Caco-2 (cell line): ENCODE data around the gene PACS2. TPM values are rescaled to one million over a fixed set of nuclear protein-coding genes. Genes with fewer than 3 reads are reported as not detected.
A peak's percentile ranks its signal among the peaks of the same experiment; 100 is the strongest.

ENCODE experiments used
- BruUV-seq: library from RNA; stranded (reverse); fragments of 400-500 nt; replicated peaks from 2 replicates; lab custom pipeline; 2021; lab: Mats Ljungman, UMichigan
- CTCF ChIA-PET: fragments of 300-600 bp; sonication (Branson Sonifier 250); formaldehyde crosslinking; loops from one replicate; lab custom pipeline; 2022; ENCODE audit warnings: antibody characterized with exemption; lab: Charles Lee
- POLR2A ChIA-PET: fragments of 300-600 bp; sonication (Branson Sonifier 250); formaldehyde crosslinking; loops from one replicate; lab custom pipeline; 2022; ENCODE audit warnings: antibody characterized with exemption; lab: Charles Lee
- DNase-seq, 2 experiments: peaks; one replicate each; pipeline versions ENCODE4 v3.0.0 to v3.0.0-alpha.2; 2020 to 2022
- H3K27me3 ChIP-seq: replicated peaks from 2 replicates; pipeline ENCODE4 v1.6.0; 2011; ENCODE audit warnings: low read length; ENCODE audit not compliant: control insufficient read depth, insufficient read depth
- H3K36me3 ChIP-seq: 2 replicates; pipeline ENCODE4 v1.5.1; 2011; ENCODE audit warnings: low read length; ENCODE audit not compliant: control insufficient read depth, insufficient read depth
- H3K4me1 ChIP-seq: fragments of 250-450 bp; sonication (Bioruptor Pico); 2 replicates; pipeline ENCODE4 v1.5.1; 2020; ENCODE audit warnings: mild to moderate bottlenecking
- H3K4me3 ChIP-seq: 2 replicates; pipeline ENCODE4 v1.5.1; 2011; ENCODE audit warnings: low read depth, mild to moderate bottlenecking, control low read depth, low read length
- H3K9me3 ChIP-seq: fragments of 250-450 bp; sonication (Bioruptor Pico); 2 replicates; pipeline ENCODE4 v1.5.1; 2020; ENCODE audit warnings: mild to moderate bottlenecking, moderate library complexity
- H3K27ac Mint-ChIP-seq: one replicate; pipeline ENCODE4 v1.8.0; 2022; ENCODE audit warnings: mixed read lengths; ENCODE audit not compliant: unreplicated experiment
- H3K27me3 Mint-ChIP-seq: one replicate; pipeline ENCODE4 v1.8.0; 2022; ENCODE audit warnings: mixed read lengths; ENCODE audit not compliant: insufficient read depth, unreplicated experiment
- H3K36me3 Mint-ChIP-seq: one replicate; pipeline ENCODE4 v1.8.0; 2022; ENCODE audit warnings: mild to moderate bottlenecking, mixed read lengths; ENCODE audit not compliant: insufficient read depth, unreplicated experiment
- H3K4me1 Mint-ChIP-seq: one replicate; pipeline ENCODE4 v1.8.0; 2022; ENCODE audit warnings: low read depth, mixed read lengths; ENCODE audit not compliant: unreplicated experiment
- H3K4me3 Mint-ChIP-seq: one replicate; pipeline ENCODE4 v1.8.0; 2022; ENCODE audit warnings: mild to moderate bottlenecking, moderate library complexity, mixed read lengths; ENCODE audit not compliant: unreplicated experiment
- H3K9me3 Mint-ChIP-seq: one replicate; pipeline ENCODE4 v1.8.0; 2022; ENCODE audit warnings: mixed read lengths; ENCODE audit not compliant: unreplicated experiment
- CTCF ChIP-seq, 2 experiments: fragments of 200-600 bp in 1 of 2; IDR thresholded peaks; 1 replicate in 1 of 2; 2 replicates in 1 of 2; pipeline versions ENCODE4 v1.5.1 to v1.8.0; 2011 to 2022; ENCODE audit warnings: antibody characterized with exemption in 1 of 2, control low read depth in 1 of 2, inconsistent platforms in 1 of 2, low read depth in 1 of 2, low read length in 1 of 2, mild to moderate bottlenecking in 1 of 2, moderate library complexity in 1 of 2; ENCODE audit not compliant: insufficient read depth in 1 of 2, severe bottlenecking in 1 of 2, unreplicated experiment in 1 of 2
- intact Hi-C: fragments of 100-400 bp; cut with micrococcal nuclease; formaldehyde crosslinking; loops from one replicate; pipeline ENCODE4 v1.10.0; 2022; ENCODE audit not compliant: unreplicated experiment
- total RNA-seq: library from RNA; stranded (reverse); gene quantifications from 2 replicates; pipeline ENCODE4 v1.2.3, GENCODE V29; 2022

PACS2 gene
- total RNA-seq, 1 experiment from 2014 or later: 58.1 TPM

- POLR2A ChIA-PET: interaction anchor here (2.1 kb wide), 1 partner anchor 12 kb away, joined by 30 read pairs; the partner anchor contains the start of gene BRF1
- no TSS peak for BruUV-seq
- H3K27me3 Mint-ChIP-seq: no peaks in the 10 kb centered on the region
- peaks cover 8% of the 10 kb centered on the region for H3K36me3 Mint-ChIP-seq
- H3K27me3 ChIP-seq: no peaks in the 10 kb centered on the region
- CTCF ChIA-PET: interaction anchor here (2.0 to 2.1 kb wide), 2 partner anchors 12 to 22 kb away, joined by 7 to 9 read pairs; partner anchors contain the start of gene BRF1
- peak overlapping the region; percentile 69 for H3K27ac Mint-ChIP-seq
- no peaks in the 10 kb centered on the region for H3K9me3 ChIP-seq
- TF ChIP-seq CTCF (IDR thresholded peaks at IDR 0.05; ENCODE audit: insufficient read depth in 1 of 2, low read depth in 1 of 2, low read length in 1 of 2, severe bottlenecking in 1 of 2, unreplicated experiment in 1 of 2): no peak
- DNase-seq: no peak
- H3K4me3 Mint-ChIP-seq: peak overlapping the region; percentile 73
- no peaks in the 10 kb centered on the region for H3K36me3 ChIP-seq
- H3K4me1 ChIP-seq: no peaks in the 10 kb centered on the region; the same call in 1 of the 2 replicates
- no peaks in the 10 kb centered on the region for H3K9me3 Mint-ChIP-seq
- H3K4me1 Mint-ChIP-seq: no peaks in the 10 kb centered on the region
- H3K4me3 ChIP-seq: no peak overlapping the region
- intact Hi-C loops: no loop called here
These were observed 1.6 kb upstream of the PACS2 start for GRCh38 chr14:105312973-105313372.

- DNase-seq: peak in 1 of 2 experiments; percentile 46
- H3K36me3 ChIP-seq: no peaks in the 10 kb centered on the region
- peak overlapping the region; percentile 86 for H3K4me3 ChIP-seq
- Mint-ChIP-seq H3K27ac (peak overlapping the region; percentile 69), H3K36me3 (peaks cover 8% of the 10 kb centered on the region), H3K27me3 (no peaks in the 10 kb centered on the region), H3K4me3 (peak overlapping the region; percentile 73), H3K4me1 (no peaks in the 10 kb centered on the region), H3K9me3 (no peaks in the 10 kb centered on the region)
- no peaks in the 10 kb centered on the region for H3K27me3 ChIP-seq
- TF ChIP-seq CTCF (IDR thresholded peaks at IDR 0.05; ENCODE audit: insufficient read depth in 1 of 2, low read depth in 1 of 2, low read length in 1 of 2, severe bottlenecking in 1 of 2, unreplicated experiment in 1 of 2): no peak
- intact Hi-C loops: no loop called here
- no peaks in the 10 kb centered on the region for H3K9me3 ChIP-seq
- BruUV-seq: no TSS peak
- no peaks in the 10 kb centered on the region; the same call in 1 of the 2 replicates for H3K4me1 ChIP-seq
- ChIA-PET POLR2A (interaction anchor here (0.6 to 2.1 kb wide), 5 partner anchors 13 to 1098 kb away, joined by 3 to 30 read pairs (median 3); partner anchors contain the start of genes BRF1 and BTBD6), CTCF (interaction anchor here (0.9 to 2.1 kb wide), 4 partner anchors 13 to 167 kb away, joined by 5 to 9 read pairs (median 6); partner anchors contain the start of gene BRF1)
These were observed 914 bp upstream of the PACS2 start for GRCh38 chr14:105313381-105314286.

GRCh38 chr14:105315211-105315721 is 718 bp downstream of the PACS2 start:
- H3K27me3 Mint-ChIP-seq: no peaks in the 10 kb centered on the region
- no peaks in the 10 kb centered on the region for H3K4me1 Mint-ChIP-seq
- Histone ChIP-seq H3K4me1 (no peaks in the 10 kb centered on the region; the same call in 1 of the 2 replicates), H3K36me3 (no peaks in the 10 kb centered on the region), H3K9me3 (no peaks in the 10 kb centered on the region), H3K4me3 (peak overlapping the region; percentile 93), H3K27me3 (no peaks in the 10 kb centered on the region)
- H3K9me3 Mint-ChIP-seq: no peaks in the 10 kb centered on the region
- no peak for TF ChIP-seq CTCF (IDR thresholded peaks at IDR 0.05; ENCODE audit: insufficient read depth in 1 of 2, low read depth in 1 of 2, low read length in 1 of 2, severe bottlenecking in 1 of 2, unreplicated experiment in 1 of 2)
- H3K36me3 Mint-ChIP-seq: peaks cover 8% of the 10 kb centered on the region
- CTCF ChIA-PET: interaction anchor here (2.0 kb wide), 1 partner anchor 14 kb away, joined by 9 read pairs; the partner anchor contains the start of gene BRF1
- peak overlapping the region; percentile 69 for H3K27ac Mint-ChIP-seq
- peak overlapping the region; percentile 92 for H3K4me3 Mint-ChIP-seq
- no TSS peak for BruUV-seq
- POLR2A ChIA-PET: interaction anchor here (1.3 kb wide), 1 partner anchor 67 kb away, joined by 4 read pairs; the partner anchor contains the start of gene BTBD6
- intact Hi-C loops: no loop called here
- peak; percentile 55 to 62 for DNase-seq
